ENCODE data around the gene TLR4. TPM values are rescaled to one million over a fixed set of nuclear protein-coding genes. Genes with fewer than 3 reads are reported as not detected.
A peak's percentile ranks its signal among the peaks of the same experiment; 100 is the strongest.

Gene TLR4
- total RNA-seq, 1 donor from 2014 or later = 14.2 TPM

- Histone ChIP-seq H3K4me3 (peak overlapping the region; percentile 71), H3K9me3 (replicated peaks) (no peaks in the 10 kb centered on the region), H3K27me3 (ENCODE audit: low read depth) (no peaks in the 10 kb centered on the region), H3K27ac (replicated peaks) (no peak overlapping the region), H3K36me3 (peaks cover 41% of the 10 kb centered on the region), H3K4me1 (peaks cover 45% of the 10 kb centered on the region)
- intact Hi-C loops (cut with micrococcal nuclease) = no loop called here
- no peak for TF ChIP-seq CTCF (IDR thresholded peaks at IDR 0.05; ENCODE audit: borderline replicate concordance)
- DNase-seq = no peak
Measured at GRCh38 chr9:117707561-117707960, 3.4 kb downstream of the TLR4 start.

GRCh38 chr9:117709936-117710335 lies 5.7 kb downstream of the TLR4 start:
- Histone ChIP-seq H3K4me3 (no peak overlapping the region), H3K27ac (replicated peaks) (no peak overlapping the region), H3K9me3 (replicated peaks) (no peaks in the 10 kb centered on the region), H3K27me3 (ENCODE audit: low read depth) (no peaks in the 10 kb centered on the region), H3K4me1 (peaks cover 35% of the 10 kb centered on the region), H3K36me3 (peaks cover 65% of the 10 kb centered on the region)
- no peak for TF ChIP-seq CTCF (IDR thresholded peaks at IDR 0.05; ENCODE audit: borderline replicate concordance)
- intact Hi-C loops (cut with micrococcal nuclease) = no loop called here
- DNase-seq = no peak

- intact Hi-C loops (cut with micrococcal nuclease) = no loop called here
- Histone ChIP-seq H3K27ac (replicated peaks) (no peak overlapping the region), H3K27me3 (ENCODE audit: low read depth) (no peaks in the 10 kb centered on the region), H3K4me3 (no peak overlapping the region), H3K9me3 (replicated peaks) (no peaks in the 10 kb centered on the region), H3K4me1 (peaks cover 53% of the 10 kb centered on the region), H3K36me3 (peaks cover 53% of the 10 kb centered on the region)
- no peak for DNase-seq
- no peak for TF ChIP-seq CTCF (IDR thresholded peaks at IDR 0.05; ENCODE audit: borderline replicate concordance)
Measured at GRCh38 chr9:117714282-117714681, 10.1 kb downstream of the TLR4 start.

GRCh38 chr9:117715411-117715989 lies 11.3 kb downstream of the TLR4 start:
- no peak for TF ChIP-seq CTCF (IDR thresholded peaks at IDR 0.05; ENCODE audit: borderline replicate concordance)
- no peak overlapping the region for H3K4me3 ChIP-seq
- peaks cover 45% of the 10 kb centered on the region for H3K36me3 ChIP-seq
- peaks cover 65% of the 10 kb centered on the region for H3K4me1 ChIP-seq
- H3K27ac ChIP-seq (replicated peaks) = peak overlapping the region; percentile 28
- intact Hi-C loops (cut with micrococcal nuclease) = no loop called here
- H3K27me3 ChIP-seq (ENCODE audit: low read depth) = no peaks in the 10 kb centered on the region
- no peaks in the 10 kb centered on the region for H3K9me3 ChIP-seq (replicated peaks)
- no peak for DNase-seq

GRCh38 chr9:117718085-117718484 lies 13.9 kb downstream of the TLR4 start:
- Histone ChIP-seq H3K4me1 (peaks cover 86% of the 10 kb centered on the region), H3K27ac (replicated peaks) (peak overlapping the region; percentile 68)
- no peak for DNase-seq

More at GRCh38 chr9:117718085-117718484, 13.9 kb downstream of the TLR4 start:
- Histone ChIP-seq H3K4me3 (no peak overlapping the region), H3K9me3 (replicated peaks) (no peaks in the 10 kb centered on the region), H3K27me3 (ENCODE audit: low read depth) (no peaks in the 10 kb centered on the region), H3K36me3 (peaks cover 21% of the 10 kb centered on the region)
- TF ChIP-seq CTCF (IDR thresholded peaks at IDR 0.05; ENCODE audit: borderline replicate concordance) = no peak
- intact Hi-C loops (cut with micrococcal nuclease) = no loop called here

Measured in left ventricle myocardium inferior (tissue), 1 donor.